Natural killer cell treated with Interleukin-12 subunit alpha and Interleukin-12 subunit beta and Interleukin-15 and Interleukin-18, amount 100 ng/mL, for 72 hours (primary cell): ENCODE measurements around the gene FMR1. TPM values are rescaled to one million over a fixed set of nuclear protein-coding genes. Genes with fewer than 3 reads are reported as not detected.

Source experiments
- ATAC-seq, 2 donors: fragments of 150-1000 bp; cut with Tn5 transposase in 1 of 2; sonication (Bioruptor Pico), chemical (Tn5 transposase) in 1 of 2; 2 replicates each; pipeline ENCODE4 v1.10.0; 2021
- DNase-seq: peaks from one replicate; pipeline ENCODE4 v3.0.0; 2022; ENCODE audit warnings: low spot score
- H3K27ac Mint-ChIP-seq, 2 donors: 1 replicate in 1 of 2; 2 replicates in 1 of 2; pipeline ENCODE4 v1.8.0; 2022; ENCODE audit warnings: mixed read lengths in 2 of 2, mild to moderate bottlenecking in 1 of 2, moderate library complexity in 1 of 2
- H3K27me3 Mint-ChIP-seq, 2 donors: 1 replicate in 1 of 2; 2 replicates in 1 of 2; pipeline ENCODE4 v1.8.0; 2022; ENCODE audit warnings: mixed read lengths in 2 of 2
- H3K36me3 Mint-ChIP-seq: one replicate; pipeline ENCODE4 v1.8.0; 2022; ENCODE audit warnings: mixed read lengths
- H3K4me1 Mint-ChIP-seq, 2 donors: 1 replicate in 1 of 2; 2 replicates in 1 of 2; pipeline ENCODE4 v1.8.0; 2022; ENCODE audit warnings: low read depth in 2 of 2, mixed read lengths in 2 of 2, mild to moderate bottlenecking in 1 of 2
- H3K4me3 Mint-ChIP-seq: one replicate; pipeline ENCODE4 v1.8.0; 2022; ENCODE audit warnings: mixed read lengths
- H3K9me3 Mint-ChIP-seq: 2 replicates; pipeline ENCODE4 v1.8.0; 2022; ENCODE audit warnings: mixed read lengths
- total RNA-seq, 2 donors: library from RNA; stranded (reverse); gene quantifications; one replicate each; pipeline ENCODE4 v1.2.3, GENCODE V29; 2022

The FMR1 gene
- total RNA-seq, 2 donors from 2014 or later: 51.5 to 59.7 TPM

GRCh38 chrX:147935156-147935758 lies 23.5 kb downstream of the FMR1 start:
- Mint-ChIP-seq H3K36me3 (peaks cover 16% of the 10 kb centered on the region), H3K27ac (no peak overlapping the region), H3K4me3 (no peak overlapping the region), H3K27me3 (no peaks in the 10 kb centered on the region), H3K9me3 (no peaks in the 10 kb centered on the region), H3K4me1 (peaks cover 0 to 4% of the 10 kb centered on the region in 2 donors)
- DNase-seq: no peak
- no peak for ATAC-seq

GRCh38 chrX:147945286-147945685 lies 33.6 kb downstream of the FMR1 start:
- Mint-ChIP-seq H3K4me3 (no peak overlapping the region), H3K36me3 (peaks cover 13% of the 10 kb centered on the region), H3K9me3 (no peaks in the 10 kb centered on the region), H3K4me1 (no peaks in the 10 kb centered on the region), H3K27me3 (no peaks in the 10 kb centered on the region), H3K27ac (no peak overlapping the region)
- no peak for DNase-seq
- ATAC-seq: no peak

- Mint-ChIP-seq H3K9me3 (no peaks in the 10 kb centered on the region), H3K36me3 (peaks cover 13% of the 10 kb centered on the region), H3K27me3 (no peaks in the 10 kb centered on the region), H3K4me3 (no peak overlapping the region), H3K4me1 (no peaks in the 10 kb centered on the region), H3K27ac (no peak overlapping the region)
- no peak for ATAC-seq
- no peak for DNase-seq
These were observed 36.8 kb downstream of the FMR1 start for GRCh38 chrX:147948531-147948930.

- H3K27ac Mint-ChIP-seq: no peak overlapping the region
- ATAC-seq: no peak
- H3K27me3 Mint-ChIP-seq: no peaks in the 10 kb centered on the region
- DNase-seq: no peak
- no peaks in the 10 kb centered on the region for H3K4me1 Mint-ChIP-seq
- peaks cover 13% of the 10 kb centered on the region for H3K36me3 Mint-ChIP-seq
- H3K9me3 Mint-ChIP-seq: no peaks in the 10 kb centered on the region
- no peak overlapping the region for H3K4me3 Mint-ChIP-seq
These were observed 38.6 kb downstream of the FMR1 start for GRCh38 chrX:147950352-147950751.

- no peak overlapping the region for H3K4me3 Mint-ChIP-seq
- H3K27me3 Mint-ChIP-seq: peaks cover 0 to 7% of the 10 kb centered on the region in 2 donors
- H3K36me3 Mint-ChIP-seq: peaks cover 6% of the 10 kb centered on the region
- no peak overlapping the region for H3K27ac Mint-ChIP-seq
- H3K4me1 Mint-ChIP-seq: no peaks in the 10 kb centered on the region
- DNase-seq (no peak), ATAC-seq (no peak)
- no peaks in the 10 kb centered on the region for H3K9me3 Mint-ChIP-seq
These were observed 42.3 kb downstream of the FMR1 start for GRCh38 chrX:147953976-147954375.

- DNase-seq (no peak), ATAC-seq (no peak)
- Mint-ChIP-seq H3K27me3 (peaks cover 7 to 16% of the 10 kb centered on the region in 2 donors), H3K27ac (no peak overlapping the region), H3K36me3 (peaks cover 4% of the 10 kb centered on the region), H3K4me3 (no peak overlapping the region), H3K9me3 (no peaks in the 10 kb centered on the region), H3K4me1 (no peaks in the 10 kb centered on the region)
These were observed 45.6 kb downstream of the FMR1 start for GRCh38 chrX:147957291-147957690.

GRCh38 chrX:147958291-147958690 lies 46.6 kb downstream of the FMR1 start:
- Mint-ChIP-seq H3K9me3 (no peaks in the 10 kb centered on the region), H3K27ac (no peak overlapping the region)
- ATAC-seq: no peak

GRCh38 chrX:147960722-147961121 lies 49.0 kb downstream of the FMR1 start:
- DNase-seq: no peak
- Mint-ChIP-seq H3K4me1 (no peaks in the 10 kb centered on the region), H3K27ac (no peak overlapping the region), H3K27me3 (peaks cover 17 to 22% of the 10 kb centered on the region in 2 donors), H3K9me3 (no peaks in the 10 kb centered on the region), H3K4me3 (no peak overlapping the region), H3K36me3 (peaks cover 4% of the 10 kb centered on the region)
- ATAC-seq: no peak

More at GRCh38 chrX:147958291-147958690, 46.6 kb downstream of the FMR1 start:
- Mint-ChIP-seq H3K4me1 (no peaks in the 10 kb centered on the region), H3K4me3 (no peak overlapping the region), H3K27me3 (peaks cover 7 to 18% of the 10 kb centered on the region in 2 donors), H3K36me3 (peaks cover 4% of the 10 kb centered on the region)
- no peak for DNase-seq

GRCh38 chrX:147962476-147962875 lies 50.8 kb downstream of the FMR1 start:
- H3K4me1 Mint-ChIP-seq: no peaks in the 10 kb centered on the region
- no peaks in the 10 kb centered on the region for H3K9me3 Mint-ChIP-seq
- ATAC-seq (no peak), DNase-seq (no peak)
- no peak overlapping the region for H3K4me3 Mint-ChIP-seq
- peaks cover 4% of the 10 kb centered on the region for H3K36me3 Mint-ChIP-seq
- no peak overlapping the region for H3K27ac Mint-ChIP-seq
- H3K27me3 Mint-ChIP-seq: peaks cover 17 to 23% of the 10 kb centered on the region in 2 donors

- no peak for ATAC-seq
- no peaks in the 10 kb centered on the region for H3K27me3 Mint-ChIP-seq
- no peak overlapping the region for H3K27ac Mint-ChIP-seq
- no peaks in the 10 kb centered on the region for H3K4me1 Mint-ChIP-seq
- H3K36me3 Mint-ChIP-seq: no peaks in the 10 kb centered on the region
- DNase-seq: no peak
- H3K4me3 Mint-ChIP-seq: no peak overlapping the region
- peaks cover 2% of the 10 kb centered on the region for H3K9me3 Mint-ChIP-seq
These were observed 67.2 kb downstream of the FMR1 start for GRCh38 chrX:147978931-147979330.

GRCh38 chrX:147981038-147981752 lies 69.5 kb downstream of the FMR1 start, which contains the start of gene FMR1NB:
FMR1NB (plus strand) TSS chrX:147981337; CDS start chrX:147981403, 66 bp downstream.
- ATAC-seq (no peak), DNase-seq (no peak)
- H3K4me3 Mint-ChIP-seq: no peak within 1 kb of the TSS
- no peak within 1 kb of the TSS for H3K27ac Mint-ChIP-seq
- no peaks in the 10 kb centered on the region for H3K36me3 Mint-ChIP-seq
- no peaks in the 10 kb centered on the region for H3K27me3 Mint-ChIP-seq
- H3K4me1 Mint-ChIP-seq: no peaks in the 10 kb centered on the region
- peaks cover 2% of the 10 kb centered on the region for H3K9me3 Mint-ChIP-seq

Other genes starting within 250 kb of the FMR1 start
- not detected for gene FMR1NB, start 69.4 kb downstream of the FMR1 start, total RNA-seq